ENCODE data around the gene KCND1. TPM values are rescaled to one million over a fixed set of nuclear protein-coding genes. Genes with fewer than 3 reads are reported as not detected.

The KCND1 gene
- total RNA-seq (2012; rRNA removed) (0.28 and 0.36 TPM in 2 replicates), polyA plus RNA-seq (2012; rRNA removed) (1.8 and 1.9 TPM in 2 replicates), Bru-seq, nascent RNA (percentile 33 among the genes with signal in this experiment), BruChase-seq, experiment 1, labeled RNA remaining after a 6-hour chase (percentile 53 among the genes with signal in this experiment), BruChase-seq, experiment 2, labeled RNA remaining after a 2-hour chase (percentile 43 among the genes with signal in this experiment)
- 1.0 and 2.2 TPM in 2 replicates for polyA plus RNA-seq (2012; cell fraction: cytosol; rRNA removed)
- polyA plus RNA-seq (2012; cell fraction: nucleus; rRNA removed; ENCODE audit: low replicate concordance), result 5.1 and 6.4 TPM in 2 replicates
- long read RNA-seq, partial matches to known transcripts, result 1 of 3 reads
- long read RNA-seq, other reads (novel, unspliced or antisense), result 2 of 3 reads

DNA sequence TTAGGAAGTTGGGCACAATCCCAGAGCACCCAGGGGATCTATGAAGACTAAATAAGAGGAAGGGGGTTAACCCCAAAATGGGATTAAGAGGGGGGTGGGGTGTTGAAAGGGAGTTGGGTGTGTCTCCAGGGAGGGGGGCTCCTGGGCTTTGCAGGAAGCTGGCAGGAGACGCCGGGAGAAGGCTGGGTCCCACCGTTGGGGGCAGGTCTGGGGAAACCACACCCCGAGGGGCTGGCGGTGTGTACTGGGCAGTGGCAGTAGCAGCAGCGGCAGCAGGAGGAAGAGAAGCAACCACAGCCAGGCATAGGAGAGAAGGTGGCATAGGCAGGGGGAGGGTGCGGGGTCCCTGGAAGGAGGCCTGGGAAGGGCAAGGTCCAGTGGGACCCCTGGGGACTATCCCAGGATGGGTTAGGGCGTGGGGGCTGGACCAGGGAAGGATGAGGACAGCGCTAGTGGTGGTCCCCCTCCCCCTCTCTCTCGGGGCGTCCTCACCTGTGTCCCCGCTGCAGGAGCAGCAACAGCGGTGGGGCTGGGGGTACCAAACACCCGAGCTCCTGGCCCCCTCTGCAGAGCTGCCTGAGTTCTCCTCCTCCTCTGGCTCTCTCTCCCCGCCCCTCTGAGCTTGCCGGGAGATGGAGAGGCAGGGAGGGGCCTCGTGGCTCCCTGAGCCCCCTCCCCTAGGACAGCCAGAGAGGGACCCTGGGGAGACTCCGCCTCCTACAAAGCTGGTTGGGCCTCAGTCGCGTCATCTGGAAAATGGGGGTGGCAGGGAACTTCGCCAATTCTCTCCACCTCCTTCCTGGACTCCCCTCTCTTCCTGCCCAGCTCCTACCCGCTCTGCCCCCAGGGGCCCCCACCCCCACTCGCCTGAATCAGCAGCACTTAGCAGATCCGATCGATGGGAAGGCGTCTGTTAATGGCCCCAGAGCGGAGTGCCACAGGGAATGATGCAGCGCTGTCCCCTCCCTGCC lies at the start of gene KCND1:
KCND1 (minus strand) TSS at position 596 of the 971 bp plus-strand sequence. CDS start 1,573 bp downstream, outside the sequence.
- no peaks in the 10 kb centered on the region for H3K27me3 ChIP-seq (ENCODE audit: control insufficient read depth, insufficient read depth, low read length)
- peak within 1 kb of the TSS in 1 of 2 experiments; percentile 1; a peak in 1 of 4 replicates for H4K8ac ChIP-seq (ENCODE audit: low read depth in 2 of 2, low read length in 2 of 2)
- no peak within 1 kb of the TSS for H2BK20ac ChIP-seq (ENCODE audit: low read depth, low read length)
- peaks cover 9% of the 10 kb centered on the region for H3K36me3 ChIP-seq (ENCODE audit: control insufficient read depth, insufficient read depth, low read length)
- 0 out of 2 replicates have a peak, but pooled peaks cover 2% of the 10 kb centered on the region for H3K9me3 ChIP-seq (ENCODE audit: control insufficient read depth, insufficient read depth, low read length)
- H2BK120ac ChIP-seq (ENCODE audit: low read depth, low read length), result no peak within 1 kb of the TSS
- H2AK5ac ChIP-seq (ENCODE audit: low read depth, low read length), result peak within 1 kb of the TSS; percentile 45; the same call in 1 of the 2 replicates
- H2BK5ac ChIP-seq (ENCODE audit: low read depth, low read length, poor library complexity, severe bottlenecking), result no peak within 1 kb of the TSS
- no peaks in the 10 kb centered on the region for H4K20me1 ChIP-seq (ENCODE audit: insufficient read depth, low read length)
- in situ Hi-C loops (cut with MboI; ENCODE audit: low sequenced_read_pairs), result loop anchor here (25.0 kb wide), 1 partner anchor 91 kb away; the partner anchor contains the start of genes CCDC120 and PRAF2
- dilution Hi-C loops (cut with HindIII; ENCODE audit: low sequenced_read_pairs, unreplicated experiment), result no loop called here
- H3K4me2 ChIP-seq (ENCODE audit: low read depth, low read length), result peak within 1 kb of the TSS; percentile 86
- ChIA-PET POLR2A (ENCODE audit: unreplicated experiment) (interaction anchor here (0.6 kb wide), 1 partner anchor 13 kb away, joined by 3 read pairs; no protein-coding TSS in a partner anchor), CTCF (interaction anchor here (0.6 to 1.3 kb wide), 4 partner anchors 10 to 230 kb away, joined by 3 to 4 read pairs (median 4); no protein-coding TSS in a partner anchor)
- H3K14ac ChIP-seq (replicated peaks; ENCODE audit: low read depth, low read length), result no peak within 1 kb of the TSS
- peak within 1 kb of the TSS; percentile 3 for H2AK9ac ChIP-seq (replicated peaks; ENCODE audit: low read depth, low read length, poor library complexity)
- peaks cover 4% of the 10 kb centered on the region; the same call in 1 of the 2 replicates for H3K4me1 ChIP-seq (ENCODE audit: control insufficient read depth, insufficient read depth, low read length)
- peak within 1 kb of the TSS; percentile 27; the same call in 1 of the 2 replicates for H3K18ac ChIP-seq (ENCODE audit: low read depth, low read length)
- peak within 1 kb of the TSS; percentile 46 for H4K5ac ChIP-seq (ENCODE audit: low read depth, low read length)
- no peaks in the 10 kb centered on the region for H3K9me1 ChIP-seq (ENCODE audit: insufficient read depth, low read length)
- BruUV-seq (replicated peaks), result no TSS peak
- no peaks in the 10 kb centered on the region for H3K79me1 ChIP-seq (ENCODE audit: low read depth in 1 of 2, low read length in 2 of 2)
- peak; percentile 46 for DNase-seq
- no peak within 1 kb of the TSS for H3K4ac ChIP-seq (ENCODE audit: low read depth, low read length)
- H3K9ac ChIP-seq (ENCODE audit: low read depth, low read length), result peak within 1 kb of the TSS; percentile 66
- no peak within 1 kb of the TSS for H3K23ac ChIP-seq (ENCODE audit: low read depth, low read length)
- peak; percentile 4; the same call in 1 of the 2 replicates for TF ChIP-seq MAZ (IDR thresholded peaks at IDR 0.05; ENCODE audit: borderline replicate concordance, low read depth, low read length)
- TF ChIP-seq, protein P1, sequence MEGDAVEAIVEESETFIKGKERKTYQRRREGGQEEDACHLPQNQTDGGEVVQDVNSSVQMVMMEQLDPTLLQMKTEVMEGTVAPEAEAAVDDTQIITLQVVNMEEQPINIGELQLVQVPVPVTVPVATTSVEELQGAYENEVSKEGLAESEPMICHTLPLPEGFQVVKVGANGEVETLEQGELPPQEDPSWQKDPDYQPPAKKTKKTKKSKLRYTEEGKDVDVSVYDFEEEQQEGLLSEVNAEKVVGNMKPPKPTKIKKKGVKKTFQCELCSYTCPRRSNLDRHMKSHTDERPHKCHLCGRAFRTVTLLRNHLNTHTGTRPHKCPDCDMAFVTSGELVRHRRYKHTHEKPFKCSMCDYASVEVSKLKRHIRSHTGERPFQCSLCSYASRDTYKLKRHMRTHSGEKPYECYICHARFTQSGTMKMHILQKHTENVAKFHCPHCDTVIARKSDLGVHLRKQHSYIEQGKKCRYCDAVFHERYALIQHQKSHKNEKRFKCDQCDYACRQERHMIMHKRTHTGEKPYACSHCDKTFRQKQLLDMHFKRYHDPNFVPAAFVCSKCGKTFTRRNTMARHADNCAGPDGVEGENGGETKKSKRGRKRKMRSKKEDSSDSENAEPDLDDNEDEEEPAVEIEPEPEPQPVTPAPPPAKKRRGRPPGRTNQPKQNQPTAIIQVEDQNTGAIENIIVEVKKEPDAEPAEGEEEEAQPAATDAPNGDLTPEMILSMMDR (conservative IDR thresholded peaks at IDR 0.05; ENCODE audit: low read depth, low read length), result no peak
- ATAC-seq (ENCODE audit: low read depth), result peak; percentile 70
- no peak within 1 kb of the TSS for H4K91ac ChIP-seq (ENCODE audit: insufficient read depth, low read depth, low read length)
- no peak within 1 kb of the TSS for H2BK15ac ChIP-seq (ENCODE audit: low read depth, low read length)
- WGBS, 2 experiments (ENCODE audit: extremely low coverage in 2 of 2, insufficient read length in 1 of 2), result 28% methylated on average over 6 of the region's 28 CpGs; no CpG with 5 or more reads in 1 of the 2 experiments
- 0 out of 2 replicates have a peak within 1 kb of the TSS, but pooled peaks have one; percentile 5 for H3K27ac ChIP-seq (ENCODE audit: insufficient read depth, low read length)
- intact Hi-C loops (cut with micrococcal nuclease), result loop anchor here (1.0 kb wide), 1 partner anchor 72 kb away; the partner anchor contains the start of gene TFE3
- no peak within 1 kb of the TSS for H3K56ac ChIP-seq (ENCODE audit: extremely low read depth, insufficient read depth, low read length)
- H2AFZ ChIP-seq (replicated peaks; ENCODE audit: low read length, poor library complexity), result peak within 1 kb of the TSS; percentile 3
- H3K4me3 ChIP-seq (ENCODE audit: insufficient read depth, low read depth, low read length), result peak within 1 kb of the TSS; percentile 50

Measured in IMR-90 (cell line).